GM10847 (cell line): Measurements from ENCODE around the gene GABRD.

Source experiments
- POLR2A ChIP-seq: IDR thresholded peaks from 2 replicates; pipeline ENCODE4 v1.6.1; 2011; ENCODE audit not compliant: insufficient read length; ENCODE audit errors: extremely low read depth

The GABRD gene

GRCh38 chr1:1984560-1985070, 34.5 kb upstream of the GABRD start:
- no peak for TF ChIP-seq POLR2A

DNA sequence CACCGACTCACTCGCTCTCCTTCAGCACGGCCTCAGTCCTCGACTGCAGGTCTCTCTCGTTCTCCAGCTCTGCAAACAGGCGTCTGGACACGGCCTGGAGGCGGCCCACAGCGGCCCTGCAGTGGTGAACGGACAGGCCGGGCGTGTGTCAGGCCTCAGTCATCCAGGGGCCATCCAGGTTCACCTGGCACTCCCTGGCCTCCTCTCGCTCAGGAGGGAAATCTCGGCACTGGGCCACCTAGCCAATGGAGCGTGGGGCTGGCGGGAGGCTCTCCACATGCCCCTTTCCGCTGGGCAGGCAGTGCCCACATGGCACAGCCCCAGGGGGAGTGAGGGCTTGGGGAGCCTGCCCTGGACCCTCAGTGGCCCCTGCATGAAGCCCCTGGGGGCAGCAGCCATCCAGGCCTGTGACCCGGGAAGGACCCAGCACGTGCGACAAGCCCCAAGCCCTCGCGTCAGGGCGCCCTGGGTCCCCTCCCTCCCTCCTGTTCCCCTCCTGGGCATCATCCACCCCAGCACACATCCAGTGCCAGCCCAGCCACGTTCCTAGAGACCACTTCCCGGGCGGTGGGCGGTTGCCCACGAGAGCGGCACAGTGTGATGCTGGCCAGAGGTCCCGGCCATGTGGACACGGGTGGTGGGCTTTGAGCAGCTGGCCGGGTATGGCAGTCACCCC, 33.6 kb upstream of the GABRD start:
- TF ChIP-seq POLR2A = no peak

DNA sequence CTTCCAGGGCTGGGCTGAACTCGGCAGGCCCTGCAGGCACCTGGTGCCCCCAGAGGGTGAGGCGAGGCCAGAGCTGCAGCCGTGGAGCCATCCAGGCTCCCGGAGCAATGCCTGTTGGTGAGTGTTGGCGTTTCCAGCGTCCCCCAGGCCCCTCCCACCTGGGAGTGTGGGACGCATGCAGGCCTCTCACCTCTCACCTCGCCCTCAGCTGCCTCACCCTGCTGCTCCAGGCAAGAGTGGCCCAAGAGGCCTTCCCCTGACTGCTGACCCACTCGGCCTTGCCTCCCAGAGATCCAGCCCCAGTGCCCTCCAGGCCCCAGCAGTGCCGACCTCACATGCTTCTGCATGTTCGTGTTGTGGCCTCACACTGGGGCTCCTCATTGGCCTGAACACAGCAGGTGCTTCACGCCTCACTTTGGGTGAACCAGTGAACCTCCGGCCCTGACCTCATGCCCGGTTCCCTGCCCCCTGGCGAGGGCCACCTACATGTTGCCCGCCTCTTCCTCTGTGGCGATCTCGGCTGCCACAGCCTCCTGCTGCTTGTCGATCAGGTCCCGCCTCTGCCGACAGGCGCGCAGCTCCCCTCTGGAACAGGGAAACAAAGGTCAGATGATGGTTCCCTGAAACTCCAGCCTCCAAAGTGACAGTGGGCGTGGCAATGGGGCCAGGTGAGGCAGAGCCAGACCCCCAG, 32.5 kb upstream of the GABRD start:
- no peak for TF ChIP-seq POLR2A

GRCh38 chr1:1987142-1987510, 32.0 kb upstream of the GABRD start:
- TF ChIP-seq POLR2A = no peak

DNA sequence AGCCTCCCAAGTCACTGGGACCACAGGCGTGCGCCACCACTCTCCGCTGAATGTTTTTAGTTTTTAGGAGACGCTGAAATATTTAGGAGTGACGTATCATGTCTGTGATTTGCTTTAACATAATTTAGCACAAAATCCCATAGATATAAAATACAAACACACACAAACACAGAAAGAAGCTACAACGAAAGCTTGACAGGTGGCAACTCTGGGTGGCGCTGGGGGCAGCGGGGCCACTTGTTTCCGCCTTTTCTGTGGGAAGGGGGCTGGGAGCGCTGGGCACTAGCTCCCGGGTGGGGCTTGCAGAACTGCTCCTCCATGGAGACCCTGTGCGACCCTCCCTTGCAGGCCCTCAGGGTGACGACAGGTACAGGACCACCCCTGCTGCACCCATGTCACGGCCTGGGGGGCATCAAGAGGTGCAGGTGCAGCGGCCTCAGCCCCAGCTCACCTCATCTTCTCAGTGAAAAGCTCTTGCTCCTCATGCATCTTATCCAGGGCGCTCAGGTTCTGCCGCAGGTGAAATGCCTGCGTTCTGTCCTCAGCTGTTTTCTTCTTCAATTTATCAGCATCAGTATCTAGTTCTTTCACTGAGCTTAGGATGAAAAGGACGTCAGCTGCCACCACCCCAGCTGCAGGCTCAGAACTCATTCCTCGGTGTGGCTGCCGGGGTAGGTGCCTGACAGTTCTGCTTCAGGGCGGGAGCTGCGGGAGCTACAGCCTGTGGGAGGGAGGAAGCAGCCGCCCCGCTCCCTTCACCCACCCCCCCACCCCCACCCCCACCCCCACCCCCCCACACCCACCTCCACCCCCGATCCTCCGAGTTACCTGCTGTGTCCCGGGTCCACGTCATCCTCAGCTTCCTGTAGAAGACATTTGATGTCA, 30.8 kb upstream of the GABRD start:
- no peak for TF ChIP-seq POLR2A

GRCh38 chr1:1989102-1989542, 30.0 kb upstream of the GABRD start:
- TF ChIP-seq POLR2A = no peak

- TF ChIP-seq POLR2A = no peak
These were observed 29.4 kb upstream of the GABRD start for GRCh38 chr1:1989789-1990188.

GRCh38 chr1:1990222-1990621, 28.9 kb upstream of the GABRD start:
- TF ChIP-seq POLR2A = no peak

DNA sequence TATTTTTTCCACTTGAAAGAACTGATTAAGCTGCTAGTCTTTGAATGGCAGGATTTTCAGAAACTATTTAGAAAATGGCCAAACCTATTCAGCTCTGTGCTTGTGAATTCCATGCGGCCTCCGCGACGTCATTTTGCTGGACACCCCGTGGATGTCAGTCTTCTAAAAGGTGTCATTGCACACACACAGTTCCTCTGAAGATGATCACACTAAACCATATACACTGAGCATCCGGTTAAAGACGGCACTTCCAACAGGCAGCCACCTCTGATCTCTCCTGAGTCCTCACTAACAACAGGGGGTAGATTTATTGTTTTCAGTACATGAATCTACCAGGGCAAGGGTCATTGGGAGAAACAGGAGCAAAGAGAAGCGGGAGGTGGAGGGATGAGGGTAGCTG, 24.6 kb upstream of the GABRD start:
- TF ChIP-seq POLR2A = no peak

DNA sequence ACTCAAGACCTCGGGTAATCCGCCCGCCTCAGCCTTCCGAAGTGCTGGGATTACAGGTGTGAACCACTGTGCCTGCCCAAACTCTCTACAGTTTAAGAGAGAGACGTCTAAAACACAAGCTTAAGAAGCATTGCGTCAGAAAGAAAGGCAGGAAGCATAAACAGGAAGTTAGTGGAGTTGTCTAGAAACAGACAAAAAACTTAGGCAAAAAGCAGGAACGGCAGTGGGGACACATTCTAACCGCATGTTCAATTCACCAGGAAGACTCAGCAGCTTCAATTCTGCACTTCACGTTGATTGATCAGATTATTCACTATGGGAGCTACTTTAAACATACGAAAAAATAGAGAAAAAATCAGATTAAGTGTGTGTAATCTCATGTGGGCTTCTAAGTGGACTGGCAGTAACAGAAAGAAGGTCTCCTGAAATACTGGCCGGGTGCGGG, 22.9 kb upstream of the GABRD start:
- no peak for TF ChIP-seq POLR2A

- no peak for TF ChIP-seq POLR2A
These were observed 21.6 kb upstream of the GABRD start for GRCh38 chr1:1997576-1997975.

- no peak for TF ChIP-seq POLR2A
These were observed 18.7 kb upstream of the GABRD start for GRCh38 chr1:2000432-2000831.

DNA sequence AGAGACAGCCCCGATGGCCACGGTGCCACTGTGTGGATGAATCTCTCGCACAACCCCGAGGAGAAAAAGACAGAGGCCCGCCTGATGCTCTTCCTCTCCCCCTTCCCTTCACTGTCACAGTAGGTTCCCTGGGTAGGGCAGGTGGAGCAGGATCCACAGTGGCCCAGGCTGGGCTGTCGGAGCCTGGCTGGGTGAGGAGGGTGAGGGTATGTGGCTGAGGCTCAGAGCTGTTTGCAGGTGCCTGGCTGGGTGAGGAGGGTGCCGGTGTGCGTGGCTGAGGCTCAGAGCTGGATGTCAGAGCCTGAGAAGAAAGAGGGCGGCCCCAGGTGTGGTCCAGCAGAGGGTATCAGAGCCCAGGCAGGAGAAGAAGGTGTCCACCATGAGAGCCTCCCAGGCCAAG, 18.3 kb upstream of the GABRD start:
- TF ChIP-seq POLR2A = no peak

- TF ChIP-seq POLR2A = no peak
These were observed 17.3 kb upstream of the GABRD start for GRCh38 chr1:2001773-2002411.

DNA sequence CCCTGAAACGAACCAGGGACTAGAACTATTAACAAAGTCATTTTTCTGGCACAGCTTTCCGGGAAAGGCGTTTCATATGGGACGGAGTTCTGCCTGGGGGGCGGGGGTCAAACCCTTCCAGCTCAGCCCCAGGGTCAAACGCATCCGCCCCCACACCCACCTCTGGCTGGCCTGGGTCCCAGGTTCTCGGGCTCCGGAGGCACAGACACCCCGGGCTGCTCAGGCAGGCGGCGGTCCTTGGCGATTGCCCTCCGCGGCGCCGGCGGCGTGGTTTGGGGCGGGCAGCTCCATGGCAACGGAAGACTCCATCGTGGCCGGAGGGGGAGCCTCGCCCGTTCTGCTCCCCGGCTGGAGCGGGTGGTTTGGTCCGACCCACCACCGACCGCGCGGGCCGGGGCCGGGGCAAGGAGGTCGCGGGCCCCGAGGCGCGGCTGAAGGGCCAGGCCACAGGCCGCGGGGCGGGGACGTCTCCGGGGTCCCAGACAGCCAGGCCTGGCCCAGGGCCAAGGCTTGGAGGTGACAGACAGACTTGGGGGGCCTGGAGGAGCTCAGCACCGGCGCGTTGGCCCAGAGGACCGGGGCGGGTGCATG, 15.5 kb upstream of the GABRD start, which contains the start of gene CFAP74:
TSS of gene CFAP74 (minus strand) at position 246 of the 591 bp plus-strand sequence. CDS start 12,830 bp downstream, outside the sequence.
- TF ChIP-seq POLR2A = no peak
